Smooth muscle cell (in vitro differentiated cells): ENCODE data around the gene PRDM16. TPM values are rescaled to one million over a fixed set of nuclear protein-coding genes. Genes with fewer than 3 reads are reported as not detected.

Source experiments
- DNase-seq: peaks from one replicate; lab custom pipeline; 2025; ENCODE audit not compliant: unreplicated experiment; lab: John Stamatoyannopoulos, UW
- H2AFZ ChIP-seq: fragments of 200-600 bp; sonication (generic); 2 replicates; pipeline ENCODE4 v1.6.0; 2016; ENCODE audit warnings: antibody characterized with exemption, low read depth, mild to moderate bottlenecking
- H3F3A ChIP-seq: fragments of 200-600 bp; sonication (generic); 2 replicates; pipeline ENCODE4 v1.6.0; 2017; ENCODE audit warnings: antibody characterized with exemption, low read depth
- H3K27ac ChIP-seq: fragments of 200-600 bp; sonication (generic); 2 replicates; pipeline ENCODE4 v1.5.1; 2016; ENCODE audit warnings: low read depth, mild to moderate bottlenecking
- H3K27me3 ChIP-seq: fragments of 200-600 bp; sonication (generic); 2 replicates; pipeline ENCODE4 v1.6.1; 2016; ENCODE audit warnings: low read depth, mild to moderate bottlenecking
- H3K36me3 ChIP-seq: fragments of 200-600 bp; sonication (generic); 2 replicates; pipeline ENCODE4 v1.5.1; 2016; ENCODE audit warnings: low read depth
- H3K4me1 ChIP-seq: fragments of 200-600 bp; sonication (generic); 2 replicates; pipeline ENCODE4 v1.5.1; 2016; ENCODE audit warnings: low read depth
- H3K4me2 ChIP-seq: fragments of 200-600 bp; sonication (generic); 2 replicates; pipeline ENCODE4 v1.6.0; 2016; ENCODE audit warnings: mild to moderate bottlenecking
- H3K4me3 ChIP-seq: fragments of 200-600 bp; sonication (generic); 2 replicates; pipeline ENCODE4 v1.5.1; 2016; ENCODE audit warnings: mild to moderate bottlenecking
- H3K79me2 ChIP-seq: fragments of 200-600 bp; sonication (generic); 2 replicates; pipeline ENCODE4 v1.6.0; 2016; ENCODE audit warnings: low read depth, mild to moderate bottlenecking
- H3K9ac ChIP-seq: fragments of 200-600 bp; sonication (generic); 2 replicates; pipeline ENCODE4 v1.6.0; 2016; ENCODE audit warnings: low read depth
- H3K9me3 ChIP-seq: fragments of 200-600 bp; sonication (generic); replicated peaks from 2 replicates; pipeline ENCODE4 v1.5.1; 2016; ENCODE audit warnings: low read depth
- H4K20me1 ChIP-seq: fragments of 200-600 bp; sonication (generic); 2 replicates; pipeline ENCODE4 v1.6.0; 2016; ENCODE audit warnings: low read depth
- CTCF ChIP-seq: fragments of 200-600 bp; sonication (generic); IDR thresholded peaks from 2 replicates; pipeline ENCODE4 v1.5.1; 2017; ENCODE audit warnings: borderline replicate concordance, mild to moderate bottlenecking, antibody characterized with exemption; ENCODE audit not compliant: insufficient read depth, poor library complexity, severe bottlenecking
- WGBS: methylation state at CpG from one replicate; pipeline ENCODE4 v1.1.7; 2016; ENCODE audit warnings: low lambda C conversion rate; 5-methylcytosine and 5-hydroxymethylcytosine counted together
- polyA plus RNA-seq: library from polyadenylated mRNA; unstranded; fragments of >200 nt; fragmentation: Nextera tagmentation; extraction: Ambion mirVana; gene quantifications from 2 replicates; pipeline ENCODE4 v1.2.1, GENCODE V29; 2016
- total RNA-seq: library from RNA; depleted of rRNA; stranded (reverse); fragments of >200 nt; gene quantifications from 2 replicates; pipeline ENCODE4 v1.2.3, GENCODE V29; 2014

PRDM16 gene
- total and polyA plus RNA-seq, 2 experiments from 2014 or later = 0.72 to 1.3 TPM

GRCh38 chr1:3134381-3135072 lies 65.5 kb downstream of the PRDM16 start:
- H3K9ac ChIP-seq = no peak overlapping the region
- no peak for TF ChIP-seq CTCF
- H3K27me3 ChIP-seq = no peaks in the 10 kb centered on the region
- H3K4me2 ChIP-seq = no peak overlapping the region
- H3K79me2 ChIP-seq = no peaks in the 10 kb centered on the region
- H3K4me1 ChIP-seq = peaks cover 21% of the 10 kb centered on the region
- H4K20me1 ChIP-seq = no peaks in the 10 kb centered on the region
- DNase-seq = no peak
- H3F3A ChIP-seq = no peaks in the 10 kb centered on the region
- no peaks in the 10 kb centered on the region for H3K36me3 ChIP-seq
- H3K4me3 ChIP-seq = no peak overlapping the region
- no peak overlapping the region for H3K27ac ChIP-seq
- 93% methylated on average over 36 of the region's 36 CpGs for WGBS
- no peaks in the 10 kb centered on the region for H3K9me3 ChIP-seq
- H2AFZ ChIP-seq = no peak overlapping the region

- Histone ChIP-seq H4K20me1 (no peaks in the 10 kb centered on the region), H2AFZ (no peak overlapping the region), H3K4me2 (no peak overlapping the region)
Measured at GRCh38 chr1:3135073-3135702, 66.2 kb downstream of the PRDM16 start.

GRCh38 chr1:3135744-3136455 lies 66.9 kb downstream of the PRDM16 start:
- Histone ChIP-seq H3K27ac (no peak overlapping the region), H3F3A (no peaks in the 10 kb centered on the region), H3K27me3 (no peaks in the 10 kb centered on the region), H3K36me3 (no peaks in the 10 kb centered on the region), H3K4me2 (no peak overlapping the region), H4K20me1 (no peaks in the 10 kb centered on the region), H3K9me3 (no peaks in the 10 kb centered on the region), H2AFZ (no peak overlapping the region), H3K9ac (no peak overlapping the region), H3K4me3 (no peak overlapping the region), H3K79me2 (no peaks in the 10 kb centered on the region), H3K4me1 (peaks cover 15% of the 10 kb centered on the region)
- DNase-seq = no peak
- 92% methylated on average over 35 of the region's 35 CpGs for WGBS
- TF ChIP-seq CTCF = no peak

More at GRCh38 chr1:3135073-3135702, 66.2 kb downstream of the PRDM16 start:
- DNase-seq = no peak
- Histone ChIP-seq H3F3A (no peaks in the 10 kb centered on the region), H3K27me3 (no peaks in the 10 kb centered on the region), H3K9ac (no peak overlapping the region), H3K27ac (no peak overlapping the region), H3K79me2 (no peaks in the 10 kb centered on the region), H3K36me3 (no peaks in the 10 kb centered on the region), H3K4me1 (peaks cover 15% of the 10 kb centered on the region), H3K9me3 (no peaks in the 10 kb centered on the region), H3K4me3 (no peak overlapping the region)
- 92% methylated on average over 29 of the region's 29 CpGs for WGBS
- TF ChIP-seq CTCF = no peak
